SH-SY5Y (cell line): ENCODE results near the gene RAVER2.

ENCODE experiments used
- GATA2 ChIP-seq: IDR thresholded peaks from 2 replicates; pipeline ENCODE4 v1.6.1; 2011; ENCODE audit warnings: mild to moderate bottlenecking, low read depth, low read length
- GATA3 ChIP-seq: IDR thresholded peaks from 2 replicates; pipeline ENCODE4 v1.6.1; 2011; ENCODE audit warnings: low read depth, mild to moderate bottlenecking, low read length, moderate library complexity

DNA sequence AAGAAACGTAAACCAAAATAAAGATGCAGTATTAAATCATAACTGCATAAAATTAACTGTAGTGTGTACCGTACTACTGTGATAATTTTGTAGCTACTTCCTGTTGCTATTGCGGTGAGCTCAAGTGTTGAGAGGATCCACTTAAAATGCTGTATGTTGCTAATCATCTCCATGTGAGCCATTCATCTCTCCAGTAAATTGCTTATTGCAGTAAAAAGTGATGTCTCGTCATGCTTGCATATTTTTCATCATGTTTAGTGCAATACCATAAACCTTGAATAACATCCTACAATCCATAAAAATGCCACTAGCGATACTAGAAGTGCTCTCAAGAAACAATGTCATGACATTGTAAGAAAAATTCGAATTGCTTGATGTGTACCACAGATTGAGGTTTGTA, 66.3 kb downstream of the RAVER2 start:
- TF ChIP-seq GATA2: no peak
- TF ChIP-seq GATA3: no peak
